IPS-18c (cell line): ENCODE results near the gene MRPL24.
A peak's percentile ranks its signal among the peaks of the same experiment; 100 is the strongest.

Experiments
- H3K4me3 ChIP-seq: 2 replicates; pipeline ENCODE4 v1.7.0; 2013; ENCODE audit warnings: low read depth, mild to moderate bottlenecking, low read length, moderate library complexity; ENCODE audit not compliant: insufficient read depth
- H3K9me3 ChIP-seq: one replicate; pipeline ENCODE4 v1.6.1; 2013; ENCODE audit warnings: mild to moderate bottlenecking, low read length, moderate library complexity; ENCODE audit not compliant: control insufficient read depth, insufficient read depth

The MRPL24 gene

GRCh38 chr1:156706657-156707416, 34.1 kb downstream of the MRPL24 start:
- H3K4me3 ChIP-seq, result peak overlapping the region; percentile 81
- no peaks in the 10 kb centered on the region for H3K9me3 ChIP-seq

- no peaks in the 10 kb centered on the region for H3K9me3 ChIP-seq
- H3K4me3 ChIP-seq, result peak overlapping the region; percentile 81
Measured at GRCh38 chr1:156705918-156706656, 34.8 kb downstream of the MRPL24 start.

- H3K4me3 ChIP-seq, result peak within 1 kb of the TSS; percentile 81
- no peaks in the 10 kb centered on the region for H3K9me3 ChIP-seq
Measured at GRCh38 chr1:156705321-156705917, 35.5 kb downstream of the MRPL24 start, which contains the start of gene CRABP2. TSS of gene CRABP2 (minus strand) at chr1:156705583. CDS start at chr1:156705446, 137 bp downstream.

- H3K9me3 ChIP-seq, result no peaks in the 10 kb centered on the region
- H3K4me3 ChIP-seq, result peak overlapping the region; percentile 81
Measured at GRCh38 chr1:156704930-156705320, 36.0 kb downstream of the MRPL24 start.

- H3K9me3 ChIP-seq, result no peaks in the 10 kb centered on the region
- H3K4me3 ChIP-seq, result peak overlapping the region; percentile 81
Measured at GRCh38 chr1:156704166-156704711, 36.6 kb downstream of the MRPL24 start.

- Histone ChIP-seq H3K9me3 (no peaks in the 10 kb centered on the region), H3K4me3 (peak overlapping the region; percentile 81; the same call in 1 of the 2 replicates)
Measured at GRCh38 chr1:156703741-156704140, 37.1 kb downstream of the MRPL24 start.

- Histone ChIP-seq H3K4me3 (peak overlapping the region; percentile 81; the same call in 1 of the 2 replicates), H3K9me3 (no peaks in the 10 kb centered on the region)
Measured at GRCh38 chr1:156703336-156703735, 37.6 kb downstream of the MRPL24 start.

- H3K4me3 ChIP-seq, result no peak overlapping the region
- no peaks in the 10 kb centered on the region for H3K9me3 ChIP-seq
Measured at GRCh38 chr1:156700736-156701531, 40.0 kb downstream of the MRPL24 start.

- Histone ChIP-seq H3K9me3 (no peaks in the 10 kb centered on the region), H3K4me3 (no peak overlapping the region)
Measured at GRCh38 chr1:156698995-156699394, 41.9 kb downstream of the MRPL24 start.

- no peak overlapping the region for H3K4me3 ChIP-seq
- H3K9me3 ChIP-seq, result no peaks in the 10 kb centered on the region
Measured at GRCh38 chr1:156697481-156697880, 43.4 kb downstream of the MRPL24 start.

- no peak overlapping the region for H3K4me3 ChIP-seq
- no peaks in the 10 kb centered on the region for H3K9me3 ChIP-seq
Measured at GRCh38 chr1:156696755-156697154, 44.1 kb downstream of the MRPL24 start.

GRCh38 chr1:156694690-156694962, 46.3 kb downstream of the MRPL24 start:
- H3K4me3 ChIP-seq, result no peak overlapping the region
- no peaks in the 10 kb centered on the region for H3K9me3 ChIP-seq

GRCh38 chr1:156693848-156694689, 46.8 kb downstream of the MRPL24 start:
- H3K9me3 ChIP-seq, result no peaks in the 10 kb centered on the region
- 0 out of 2 replicates have a peak overlapping the region, but pooled peaks have one; percentile 24 for H3K4me3 ChIP-seq

GRCh38 chr1:156692925-156693847, 47.7 kb downstream of the MRPL24 start:
- H3K9me3 ChIP-seq, result no peaks in the 10 kb centered on the region
- H3K4me3 ChIP-seq, result peak overlapping the region; percentile 34

- Histone ChIP-seq H3K4me3 (peak overlapping the region; percentile 9), H3K9me3 (no peaks in the 10 kb centered on the region)
Measured at GRCh38 chr1:156692441-156692924, 48.4 kb downstream of the MRPL24 start.
